K562 (cell line): Measurements from ENCODE around the gene PPP1R12B. TPM values are rescaled to one million over a fixed set of nuclear protein-coding genes. Genes with fewer than 3 reads are reported as not detected.
A peak's percentile ranks its signal among the peaks of the same experiment; 100 is the strongest.

Experiments
- ATF3 ChIP-seq, 2 experiments: fragments of 450-650 bp in 1 of 2; sonication (generic) in 1 of 2; formaldehyde crosslinking in 1 of 2; IDR thresholded peaks in 1 of 2; conservative IDR thresholded peaks in 1 of 2; 2 replicates each; pipeline versions ENCODE4 v1.6.1 to v1.8.1; 2016 to 2023; ENCODE audit warnings: mild to moderate bottlenecking in 2 of 2, moderate library complexity in 2 of 2, inconsistent platforms in 1 of 2, missing genetic modification reagents in 1 of 2
- BHLHE40 ChIP-seq: IDR thresholded peaks from 2 replicates; pipeline ENCODE4 v1.6.1; 2011; ENCODE audit warnings: low read length, improper control_type of control experiment
- C11orf30 ChIP-seq: fragments of 450-650 bp; IDR thresholded peaks from 2 replicates; pipeline ENCODE4 v1.6.1; 2016; ENCODE audit warnings: low read depth, mild to moderate bottlenecking
- CCAR2 ChIP-seq: fragments of 200-400 bp; formaldehyde crosslinking; IDR thresholded peaks from 2 replicates; pipeline ENCODE4 v1.6.1; 2017; ENCODE audit warnings: mild to moderate bottlenecking, low read depth, low read length
- LEF1 ChIP-seq: fragments of 450-650 bp; IDR thresholded peaks from 2 replicates; pipeline ENCODE4 v1.6.1; 2016; ENCODE audit warnings: mild to moderate bottlenecking
- MNT ChIP-seq, 2 experiments: fragments of 450-650 bp; conservative IDR thresholded peaks; 2 replicates each; pipeline ENCODE4 v1.6.1; 2017; ENCODE audit warnings: mild to moderate bottlenecking in 2 of 2, moderate library complexity in 2 of 2
- NFE2L1 ChIP-seq: fragments of 450-650 bp; IDR thresholded peaks from 2 replicates; pipeline ENCODE4 v1.6.1; 2016; ENCODE audit warnings: missing genetic modification characterization, low read depth, mild to moderate bottlenecking, missing compliant biosample characterization, moderate library complexity, borderline replicate concordance
- RBBP5 ChIP-seq: fragments of 200-600 bp; sonication (generic); IDR thresholded peaks from 2 replicates; pipeline ENCODE4 v1.6.1; 2012; ENCODE audit warnings: borderline replicate concordance, mild to moderate bottlenecking, low read length, control low read depth, inconsistent platforms; ENCODE audit not compliant: insufficient read depth, poor library complexity, severe bottlenecking
- RBM22 ChIP-seq: fragments of 200-400 bp; formaldehyde crosslinking; IDR thresholded peaks from 2 replicates; pipeline ENCODE4 v1.6.1; 2018; ENCODE audit warnings: low read length, low read depth; ENCODE audit not compliant: poor library complexity, severe bottlenecking
- RBM25 ChIP-seq: fragments of 200-400 bp; formaldehyde crosslinking; IDR thresholded peaks from 2 replicates; pipeline ENCODE4 v1.6.1; 2018; ENCODE audit warnings: low read length, low read depth, moderate library complexity; ENCODE audit not compliant: severe bottlenecking
- RNF2 ChIP-seq: sonication (generic); IDR thresholded peaks from 2 replicates; pipeline ENCODE4 v1.6.1; 2016
- SOX6 ChIP-seq: fragments of 450-650 bp; IDR thresholded peaks from 2 replicates; pipeline ENCODE4 v1.6.1; 2014; ENCODE audit warnings: mild to moderate bottlenecking
- SRSF1 ChIP-seq: fragments of 200-400 bp; formaldehyde crosslinking; IDR thresholded peaks from 2 replicates; pipeline ENCODE4 v1.6.1; 2017; ENCODE audit warnings: mild to moderate bottlenecking, low read depth, low read length, moderate library complexity
- STAT5A ChIP-seq: IDR thresholded peaks from 2 replicates; pipeline ENCODE4 v1.6.1; 2012; ENCODE audit warnings: low read length, inconsistent platforms, borderline replicate concordance
- TRIM24 ChIP-seq, 2 experiments: fragments of 450-650 bp; IDR thresholded peaks; 2 replicates each; pipeline ENCODE4 v1.6.1; 2016
- TRIM28 ChIP-seq: fragments of 450-650 bp; IDR thresholded peaks from 2 replicates; pipeline ENCODE4 v1.6.1; 2017
- ZNF253 ChIP-seq: fragments of 250-450 bp; sonication (Bioruptor Pico); conservative IDR thresholded peaks from 2 replicates; pipeline ENCODE4 v1.6.1; 2021; ENCODE audit warnings: mild to moderate bottlenecking
- ZNF318 ChIP-seq, 2 experiments: fragments of 450-650 bp; IDR thresholded peaks; 2 replicates each; pipeline ENCODE4 v1.6.1; 2016; ENCODE audit warnings: mild to moderate bottlenecking in 2 of 2, borderline replicate concordance in 1 of 2, low read depth in 1 of 2, moderate library complexity in 1 of 2
- ZNF75A ChIP-seq: fragments of 450-650 bp; formaldehyde crosslinking; IDR thresholded peaks from 2 replicates; pipeline ENCODE4 v1.4.0; 2020; ENCODE audit warnings: mild to moderate bottlenecking
- ZSCAN29 ChIP-seq: fragments of 450-650 bp; IDR thresholded peaks from 2 replicates; pipeline ENCODE4 v1.6.1; 2017
- polyA plus RNA-seq, 8 experiments: library from polyadenylated mRNA; depleted of rRNA in 4 of 8; stranded (reverse) in 5 of 8; unstranded in 3 of 8; fragments of >200 nt; fragmentation: Nextera tagmentation in 2 of 8; fragmentation: Illumina TruSeq in 1 of 8; extraction: Ambion mirVana in 2 of 8; extraction: Trizol in 1 of 8; gene quantifications; 2 replicates each; pipeline versions ENCODE4 v1.2.1 to v1.2.3, GENCODE V29; 2011 to 2014; ENCODE audit warnings: inconsistent platforms in 1 of 8, missing spikeins in 1 of 8
- total RNA-seq, 7 experiments: library from RNA; depleted of rRNA in 6 of 7; stranded (reverse); fragments of >200 nt in 6 of 7; fragmentation: Illumina TruSeq in 2 of 7; extraction: Trizol in 2 of 7; gene quantifications; 2 replicates each; pipeline versions ENCODE4 v1.2.1 to v1.2.3, GENCODE V29; 2011 to 2021; ENCODE audit warnings: low replicate concordance in 1 of 7

Gene PPP1R12B
- total and polyA plus RNA-seq, 9 of the 15 experiments (the other 6 are each of a cell fraction or from before 2014, with no cell fraction given), result 0.73 to 16.9 (median 13.6) TPM

GRCh38 chr1:202376247-202376646 is 27.7 kb downstream of the PPP1R12B start (continued):
- TF ChIP-seq RBM22, result no peak
- peak; percentile 7; the same call in 1 of the 2 replicates for TF ChIP-seq BHLHE40
- no peak for TF ChIP-seq TRIM28
- TF ChIP-seq LEF1, result 0 out of 2 replicates have a peak, but pooled peaks have one; percentile 23
- TF ChIP-seq RBBP5, result no peak
- TF ChIP-seq NFE2L1 (tag), result peak; percentile 75
- TF ChIP-seq C11orf30, result peak; percentile 90
- TF ChIP-seq ZNF318 (IDR thresholded peaks at IDR 0.05; ENCODE audit: borderline replicate concordance in 1 of 2, low read depth in 1 of 2), result peak in 1 of 2 experiments; percentile 72; a peak in 2 of 4 replicates
- TF ChIP-seq TRIM24 (IDR thresholded peaks at IDR 0.05), result peak; percentile 95 to 97
- TF ChIP-seq ZNF75A (CRISPR knock-in tag), result no peak
- peak; percentile 51; the same call in 1 of the 2 replicates for TF ChIP-seq ATF3 (IDR thresholded peaks at IDR 0.05)
- TF ChIP-seq ATF3 (CRISPR knock-in tag; conservative IDR thresholded peaks at IDR 0.05), result no peak
- no peak for TF ChIP-seq SRSF1
- no peak for TF ChIP-seq RBM25
- no peak for TF ChIP-seq ZSCAN29
- TF ChIP-seq MNT (conservative IDR thresholded peaks at IDR 0.05), result no peak
- TF ChIP-seq ZNF253, result no peak
- no peak for TF ChIP-seq RNF2
- TF ChIP-seq CCAR2, result no peak
- TF ChIP-seq SOX6, result no peak
- no peak for TF ChIP-seq STAT5A
